GM03348 (cell line): ENCODE measurements around the gene QSOX2.
A peak's percentile ranks its signal among the peaks of the same experiment; 100 is the strongest.
"Not testable (repeated sequence)": the region's sequence is repeated elsewhere in the genome, so short reads cannot be mapped to it uniquely, and the experiment has no call there.

ENCODE experiments used
- DNase-seq: peaks from one replicate; pipeline ENCODE4 v3.0.0; 2012; ENCODE audit warnings: low spot score

Gene QSOX2

DNA sequence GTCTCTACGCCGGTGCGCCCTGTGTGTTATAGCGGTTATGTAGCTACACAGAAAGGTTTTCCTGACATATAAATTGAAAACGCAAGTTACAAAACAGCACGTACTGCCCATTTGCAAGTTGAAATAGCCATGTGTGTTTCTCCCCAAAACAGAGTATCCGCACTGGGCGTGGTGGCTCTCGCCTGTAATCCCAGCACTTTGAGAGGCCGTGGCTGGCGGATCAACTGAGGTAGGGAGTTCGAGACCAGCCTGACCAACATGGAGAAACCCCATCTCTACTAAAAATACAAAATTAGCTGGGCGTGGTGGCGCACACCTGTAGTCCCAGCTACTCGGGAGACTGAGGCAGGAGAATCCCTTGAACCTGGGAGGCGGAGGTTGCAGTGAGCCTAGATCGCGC lies 21.0 kb upstream of the QSOX2 start:
- not testable (repeated sequence) for DNase-seq

DNA sequence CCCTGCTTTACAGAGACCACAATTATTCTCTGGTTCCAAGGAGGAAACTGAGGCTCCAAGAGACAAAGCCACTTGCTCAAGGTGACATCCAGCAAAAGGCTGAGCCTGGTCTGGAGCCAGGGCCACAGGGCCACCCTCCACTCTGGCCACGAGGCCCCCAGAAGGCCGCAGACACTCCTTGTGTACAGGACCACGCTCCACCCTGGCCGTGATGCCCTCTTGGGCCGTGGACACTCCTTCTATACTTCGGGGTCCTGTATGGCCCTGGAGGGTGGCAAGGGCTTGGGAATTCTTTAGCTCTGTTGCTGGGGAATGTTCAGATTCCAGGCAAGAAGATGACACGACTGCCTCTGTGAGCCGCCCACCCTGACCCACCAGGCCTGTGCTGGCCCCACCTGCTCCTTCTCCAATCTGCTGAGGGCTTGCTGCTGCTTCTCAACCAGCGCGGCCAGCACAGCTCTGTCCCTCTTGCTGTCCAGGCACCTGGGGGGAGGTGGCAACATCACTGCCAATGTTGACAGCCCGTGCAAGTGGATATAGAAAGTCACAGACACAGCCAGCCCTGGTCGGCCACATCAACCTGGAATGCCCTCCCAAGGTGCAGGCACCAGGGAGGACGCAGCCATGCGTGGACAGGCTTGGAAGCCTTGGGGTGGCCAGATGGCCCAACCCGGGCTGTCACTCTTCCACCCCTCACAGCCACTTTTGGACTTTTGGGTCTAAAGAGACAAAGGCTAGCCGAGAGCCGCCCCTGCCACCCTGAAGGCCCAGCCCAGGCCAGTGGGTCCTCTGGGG lies 20.1 kb upstream of the QSOX2 start:
- DNase-seq: no peak

- no peak for DNase-seq
Measured at GRCh38 chr9:136264441-136265405, 19.1 kb upstream of the QSOX2 start.

- DNase-seq: no peak
Measured at GRCh38 chr9:136264031-136264430, 18.4 kb upstream of the QSOX2 start.

GRCh38 chr9:136262671-136263178 lies 17.1 kb upstream of the QSOX2 start:
- no peak for DNase-seq

- no peak for DNase-seq
Measured at GRCh38 chr9:136261686-136262430, 16.2 kb upstream of the QSOX2 start.

DNA sequence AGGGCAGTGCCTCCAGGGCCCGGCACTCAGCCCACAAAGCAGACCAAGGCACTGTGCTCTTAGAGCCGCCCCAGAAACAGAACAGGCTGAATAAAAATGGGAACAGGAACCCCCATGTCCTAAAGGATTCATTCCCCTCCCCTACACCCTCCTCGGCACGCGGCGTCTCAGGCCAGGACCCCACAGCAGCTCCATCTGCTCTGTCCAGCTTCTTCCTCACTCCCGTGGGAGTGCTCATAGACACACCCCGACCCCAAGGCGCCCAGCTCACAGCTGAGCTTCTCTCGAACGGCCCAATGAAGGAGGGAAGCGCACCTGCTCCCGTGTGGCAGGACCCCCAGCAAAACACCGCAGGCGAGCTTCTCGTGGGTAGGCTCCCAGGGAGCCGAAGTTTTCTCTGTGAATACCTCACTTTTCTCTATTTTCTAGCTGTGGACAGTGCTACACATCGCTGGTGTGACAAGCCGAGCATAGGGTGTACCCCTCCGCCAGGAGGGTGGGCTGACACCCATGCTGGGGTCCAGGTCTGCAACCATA lies 15.4 kb upstream of the QSOX2 start:
- DNase-seq: no peak

GRCh38 chr9:136260521-136260920 lies 14.9 kb upstream of the QSOX2 start:
- DNase-seq: no peak

- DNase-seq: no peak
Measured at GRCh38 chr9:136259836-136260235, 14.2 kb upstream of the QSOX2 start.

GRCh38 chr9:136259517-136259813 lies 13.9 kb upstream of the QSOX2 start:
- DNase-seq: no peak

- no peak for DNase-seq
Measured at GRCh38 chr9:136258786-136259516, 13.3 kb upstream of the QSOX2 start.

- DNase-seq: no peak
Measured at GRCh38 chr9:136258299-136258625, 12.7 kb upstream of the QSOX2 start.

DNA sequence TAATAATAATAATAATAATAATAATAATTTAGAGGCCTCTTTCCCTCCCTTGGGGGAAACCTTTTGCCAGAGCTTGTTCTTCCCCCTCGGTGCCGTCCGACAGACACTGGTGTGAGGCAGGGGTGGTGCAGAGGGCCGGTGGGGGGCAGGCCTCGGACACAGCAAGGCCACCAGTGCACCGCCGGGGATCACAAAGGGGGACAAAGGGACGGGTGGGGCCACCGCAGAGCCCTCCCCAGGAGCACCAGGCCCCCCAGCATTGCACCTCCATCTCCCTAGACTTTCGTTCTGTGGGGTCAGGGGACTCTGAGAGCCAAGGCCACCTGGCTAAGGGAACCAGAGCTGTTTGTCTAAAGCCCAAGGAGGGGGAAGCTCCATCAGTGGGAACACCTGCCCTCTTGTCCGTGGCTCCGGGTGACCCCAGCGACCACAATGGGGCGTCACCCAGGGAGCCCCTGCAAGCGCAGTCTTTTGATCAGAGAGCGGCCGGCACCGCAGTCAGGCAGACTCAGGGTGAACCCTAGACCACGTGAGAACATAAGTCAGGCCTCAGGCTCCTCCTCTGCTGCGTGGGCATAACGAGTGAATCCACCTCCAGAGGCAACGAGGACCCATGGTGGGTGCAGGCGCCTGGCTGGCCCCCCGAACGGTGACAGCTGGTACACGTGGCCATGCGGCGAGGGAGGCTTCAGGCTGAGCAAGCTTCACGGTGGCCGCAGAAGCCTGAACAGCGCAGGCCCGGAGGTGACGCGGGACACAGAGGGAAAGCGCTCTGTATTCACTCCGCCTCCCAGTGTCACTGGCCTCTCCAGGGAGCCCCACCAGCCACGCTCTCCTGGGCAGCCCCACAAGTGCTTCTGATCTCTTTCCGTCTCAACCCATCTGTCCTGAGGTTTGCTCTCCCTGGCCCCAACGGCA lies 12.0 kb upstream of the QSOX2 start:
- no peak for DNase-seq

DNA sequence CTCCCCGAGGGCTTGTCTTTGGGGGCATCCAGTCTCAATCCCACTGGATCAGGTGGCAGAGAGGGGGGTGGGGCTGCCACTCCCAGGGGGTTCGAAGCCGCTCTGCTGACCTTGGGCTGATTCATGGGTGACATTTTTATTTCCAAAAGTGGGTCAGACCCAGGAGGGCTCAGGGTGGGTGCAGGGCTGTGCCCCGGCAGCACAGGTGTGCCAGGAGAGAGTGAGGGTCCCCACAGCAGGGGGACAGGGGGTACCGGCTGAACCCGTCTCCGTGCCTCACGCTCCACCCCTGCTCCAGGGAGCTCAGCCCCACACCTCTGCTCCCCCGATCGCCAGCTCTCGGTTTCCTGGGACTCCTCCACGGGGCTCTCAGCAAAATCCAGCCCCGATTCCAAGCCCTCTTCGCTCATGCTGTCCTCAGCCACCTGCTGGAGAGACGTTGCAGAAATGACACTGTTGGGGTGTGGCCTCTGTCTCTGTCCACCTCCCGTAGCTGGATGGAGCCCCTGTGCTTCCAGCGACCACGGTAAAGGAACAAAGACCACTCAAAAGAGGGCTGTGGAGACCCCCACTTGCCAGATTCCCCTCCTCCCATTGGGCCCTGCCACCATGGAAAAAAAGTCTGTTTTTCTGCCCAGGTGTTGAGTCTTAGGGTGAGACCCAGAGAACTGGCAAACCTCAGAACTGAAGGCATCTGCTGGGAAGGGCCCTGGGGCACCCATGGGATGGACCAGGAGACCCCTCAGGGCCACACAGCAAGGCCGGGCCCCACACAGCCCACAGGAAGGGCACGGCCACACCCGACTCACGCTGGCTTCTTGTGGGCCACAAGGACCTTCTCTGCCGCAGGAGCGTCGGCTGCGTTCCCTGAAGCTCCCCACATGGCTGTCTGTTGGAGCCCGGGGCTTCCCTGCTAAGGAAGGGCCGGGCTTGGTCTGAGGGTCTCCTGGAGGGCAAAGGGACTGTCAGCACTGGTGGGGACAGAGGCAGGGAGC lies 10.6 kb upstream of the QSOX2 start:
- DNase-seq: no peak

DNA sequence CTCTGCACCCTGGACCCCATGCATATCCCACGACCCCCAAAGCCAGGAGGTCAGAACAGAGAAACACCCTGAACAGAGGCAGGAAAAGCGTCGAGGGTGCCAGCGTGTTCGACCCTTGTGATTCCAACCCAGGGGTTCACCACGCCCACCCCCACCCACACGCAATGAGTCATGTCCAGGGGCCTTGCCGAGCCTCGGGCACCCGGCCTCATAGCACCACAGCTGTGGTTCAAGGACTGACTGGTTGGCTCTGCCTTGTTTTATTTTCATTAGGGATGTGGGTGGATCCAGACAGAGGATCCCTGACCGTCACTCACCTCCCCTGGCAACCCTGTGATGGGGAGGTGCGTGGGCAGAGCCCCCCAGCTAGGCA lies 9.5 kb upstream of the QSOX2 start:
- peak; percentile 66 for DNase-seq

DNA sequence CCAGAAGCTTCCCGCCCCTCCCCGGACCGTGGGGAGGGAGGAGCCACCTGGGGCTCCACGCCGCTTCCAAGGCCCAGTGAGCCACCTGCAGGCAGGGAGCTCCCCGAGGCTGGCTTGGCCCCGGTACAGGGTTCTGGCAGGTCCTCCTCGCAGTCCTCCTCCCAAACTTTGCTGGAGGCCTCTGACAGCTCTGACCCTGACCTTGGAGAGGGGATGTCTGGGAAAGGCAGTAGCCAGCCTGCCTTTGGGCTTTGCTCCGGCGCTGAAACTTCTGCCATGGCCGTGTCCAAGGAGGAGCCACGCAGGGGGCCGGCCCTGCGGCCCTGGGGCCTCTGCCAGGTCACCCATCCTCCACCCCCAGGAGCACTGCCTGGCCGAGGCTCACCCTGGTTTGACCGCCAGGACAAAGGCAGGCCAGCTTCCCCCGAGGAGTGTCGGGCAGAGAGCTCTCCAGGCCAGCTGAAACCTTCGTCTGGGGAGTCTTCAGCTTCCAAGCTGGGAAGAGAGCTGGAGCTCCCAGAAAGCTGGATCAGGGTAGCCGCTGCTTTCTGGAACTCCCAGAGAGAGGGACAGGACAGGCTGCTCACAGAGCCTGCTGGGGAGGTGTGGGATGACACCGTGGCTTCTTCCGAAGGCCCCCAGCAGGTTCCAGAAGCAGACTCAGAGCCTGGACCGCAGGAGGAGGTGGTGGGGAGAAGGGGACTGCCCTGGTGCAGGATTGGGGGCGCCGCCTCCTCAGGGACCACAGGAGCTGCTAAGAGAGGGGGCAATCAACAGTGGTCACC lies 9.0 kb upstream of the QSOX2 start:
- DNase-seq: no peak

DNA sequence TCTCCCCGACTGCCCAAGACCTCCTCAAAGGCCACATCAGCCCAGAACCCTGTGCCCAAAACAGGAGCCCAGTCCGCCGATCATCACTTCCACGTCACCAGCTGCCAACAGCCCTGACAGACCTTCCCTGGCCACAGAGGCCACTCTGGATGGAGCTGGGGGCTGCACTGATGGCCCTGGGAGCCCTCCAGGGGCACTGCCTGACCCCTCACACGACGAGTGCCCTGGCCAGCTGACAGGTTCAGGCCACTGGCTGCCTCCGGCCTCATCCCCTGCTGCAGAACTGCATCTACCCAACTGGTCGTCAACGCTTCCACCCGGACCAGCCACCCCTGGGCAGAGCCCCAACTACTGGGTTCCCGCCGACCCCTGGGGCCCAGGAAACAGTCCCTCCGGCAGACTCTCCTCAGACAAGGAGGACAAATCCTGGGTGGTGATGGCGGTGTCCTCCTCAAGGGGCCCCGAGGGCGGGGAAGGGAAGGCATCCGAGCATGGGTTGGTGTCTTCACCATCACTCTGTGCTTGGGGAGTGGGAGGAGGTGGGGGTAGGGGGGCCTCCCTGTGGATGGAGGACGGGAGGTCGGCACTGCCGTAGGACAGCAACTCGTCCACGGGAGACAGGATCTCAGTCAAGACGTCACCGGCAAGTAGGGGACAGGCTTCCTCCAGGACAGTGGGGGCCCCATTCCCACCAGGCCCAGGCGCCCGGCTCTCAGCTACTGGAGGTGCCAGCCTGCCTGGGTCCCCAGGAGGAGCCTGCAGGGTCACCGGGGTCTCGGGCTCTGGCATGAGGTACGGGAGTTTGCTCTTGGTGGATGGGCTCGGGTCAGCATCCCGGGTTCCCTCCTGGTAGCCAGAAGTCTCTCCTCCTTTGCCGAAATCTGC lies 7.9 kb upstream of the QSOX2 start:
- DNase-seq: no peak
